Progenitor cell of endocrine pancreas (in vitro differentiated cells): ENCODE results near the gene USP5. TPM values are rescaled to one million over a fixed set of nuclear protein-coding genes. Genes with fewer than 3 reads are reported as not detected.

Experiments
- DNase-seq: peaks from one replicate; pipeline ENCODE4 v3.0.0; 2021; ENCODE audit warnings: low spot score; ENCODE audit not compliant: unreplicated experiment
- H3K27ac Mint-ChIP-seq: 2 replicates; pipeline ENCODE4 v1.8.0; 2021; ENCODE audit warnings: mild to moderate bottlenecking, moderate library complexity, mixed read lengths
- H3K27me3 Mint-ChIP-seq: 2 replicates; pipeline ENCODE4 v1.8.0; 2021; ENCODE audit warnings: mixed read lengths
- H3K36me3 Mint-ChIP-seq: 2 replicates; pipeline ENCODE4 v1.8.0; 2022; ENCODE audit warnings: mixed read lengths; ENCODE audit not compliant: insufficient read depth
- H3K4me1 Mint-ChIP-seq: 2 replicates; pipeline ENCODE4 v1.8.0; 2021; ENCODE audit warnings: low read depth, mixed read lengths
- H3K4me3 Mint-ChIP-seq: 2 replicates; pipeline ENCODE4 v1.8.0; 2021; ENCODE audit warnings: low read depth, mild to moderate bottlenecking, moderate library complexity, mixed read lengths
- H3K9me3 Mint-ChIP-seq: 2 replicates; pipeline ENCODE4 v1.8.0; 2021; ENCODE audit warnings: low read depth, mixed read lengths
- total RNA-seq: library from RNA; stranded (reverse); gene quantifications from 2 replicates; pipeline ENCODE4 v1.2.1, GENCODE V29; 2021
- TF ChIP-seq, protein P1 (sequence below): fragments of 200-600 bp; sonication (generic); IDR thresholded peaks from one replicate; pipeline ENCODE4 v1.5.0; 2021; ENCODE audit warnings: antibody characterized with exemption, mild to moderate bottlenecking; ENCODE audit not compliant: unreplicated experiment

Gene USP5
- total RNA-seq, 1 donor from 2014 or later: 185 TPM

DNA sequence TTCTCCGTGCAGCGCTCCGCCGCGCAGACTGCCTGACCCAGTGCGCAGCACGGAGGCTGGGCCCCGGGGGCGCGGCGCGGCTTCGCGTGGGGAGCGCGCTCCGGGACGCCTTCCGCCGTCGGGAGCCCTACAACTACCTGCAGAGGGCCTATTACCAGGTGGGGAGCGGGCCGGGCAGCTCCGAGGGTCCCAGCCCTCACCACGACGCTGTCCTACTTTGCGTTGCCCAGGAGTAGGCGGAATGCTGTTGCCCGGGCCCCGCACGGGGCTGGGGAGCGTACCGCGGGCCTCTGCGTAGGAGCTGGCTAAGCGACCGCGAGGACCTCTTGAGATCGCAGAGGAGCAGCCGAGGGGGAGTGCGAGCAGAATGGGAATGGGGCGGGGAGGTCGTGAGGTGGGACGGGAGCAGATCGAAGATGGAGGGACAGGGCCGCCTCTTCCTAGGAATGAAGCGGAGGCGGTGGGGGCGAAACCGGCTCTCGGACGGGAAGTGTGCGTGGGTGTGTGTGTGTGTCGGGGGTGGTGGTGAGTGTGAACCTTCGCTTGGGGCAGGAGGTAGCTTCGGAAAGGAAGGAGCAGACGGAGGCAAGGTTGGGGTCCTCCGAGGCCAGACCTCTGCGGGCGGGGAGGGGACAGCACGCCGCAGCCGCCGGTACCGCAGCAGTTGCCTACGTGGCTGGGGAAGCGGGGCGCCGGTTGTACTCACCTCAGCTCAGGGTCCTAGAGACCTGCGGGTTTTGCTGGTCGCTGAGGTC lies 23.0 kb upstream of the USP5 start:
- H3K27ac Mint-ChIP-seq: peak overlapping the region; percentile 89
- peaks cover 33% of the 10 kb centered on the region for H3K27me3 Mint-ChIP-seq
- H3K9me3 Mint-ChIP-seq: no peaks in the 10 kb centered on the region
- H3K4me1 Mint-ChIP-seq: peaks cover 6% of the 10 kb centered on the region
- DNase-seq: no peak
- peak overlapping the region; percentile 87 for H3K4me3 Mint-ChIP-seq
- TF ChIP-seq, protein P1, sequence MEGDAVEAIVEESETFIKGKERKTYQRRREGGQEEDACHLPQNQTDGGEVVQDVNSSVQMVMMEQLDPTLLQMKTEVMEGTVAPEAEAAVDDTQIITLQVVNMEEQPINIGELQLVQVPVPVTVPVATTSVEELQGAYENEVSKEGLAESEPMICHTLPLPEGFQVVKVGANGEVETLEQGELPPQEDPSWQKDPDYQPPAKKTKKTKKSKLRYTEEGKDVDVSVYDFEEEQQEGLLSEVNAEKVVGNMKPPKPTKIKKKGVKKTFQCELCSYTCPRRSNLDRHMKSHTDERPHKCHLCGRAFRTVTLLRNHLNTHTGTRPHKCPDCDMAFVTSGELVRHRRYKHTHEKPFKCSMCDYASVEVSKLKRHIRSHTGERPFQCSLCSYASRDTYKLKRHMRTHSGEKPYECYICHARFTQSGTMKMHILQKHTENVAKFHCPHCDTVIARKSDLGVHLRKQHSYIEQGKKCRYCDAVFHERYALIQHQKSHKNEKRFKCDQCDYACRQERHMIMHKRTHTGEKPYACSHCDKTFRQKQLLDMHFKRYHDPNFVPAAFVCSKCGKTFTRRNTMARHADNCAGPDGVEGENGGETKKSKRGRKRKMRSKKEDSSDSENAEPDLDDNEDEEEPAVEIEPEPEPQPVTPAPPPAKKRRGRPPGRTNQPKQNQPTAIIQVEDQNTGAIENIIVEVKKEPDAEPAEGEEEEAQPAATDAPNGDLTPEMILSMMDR: no peak
- peaks cover 5% of the 10 kb centered on the region for H3K36me3 Mint-ChIP-seq

DNA sequence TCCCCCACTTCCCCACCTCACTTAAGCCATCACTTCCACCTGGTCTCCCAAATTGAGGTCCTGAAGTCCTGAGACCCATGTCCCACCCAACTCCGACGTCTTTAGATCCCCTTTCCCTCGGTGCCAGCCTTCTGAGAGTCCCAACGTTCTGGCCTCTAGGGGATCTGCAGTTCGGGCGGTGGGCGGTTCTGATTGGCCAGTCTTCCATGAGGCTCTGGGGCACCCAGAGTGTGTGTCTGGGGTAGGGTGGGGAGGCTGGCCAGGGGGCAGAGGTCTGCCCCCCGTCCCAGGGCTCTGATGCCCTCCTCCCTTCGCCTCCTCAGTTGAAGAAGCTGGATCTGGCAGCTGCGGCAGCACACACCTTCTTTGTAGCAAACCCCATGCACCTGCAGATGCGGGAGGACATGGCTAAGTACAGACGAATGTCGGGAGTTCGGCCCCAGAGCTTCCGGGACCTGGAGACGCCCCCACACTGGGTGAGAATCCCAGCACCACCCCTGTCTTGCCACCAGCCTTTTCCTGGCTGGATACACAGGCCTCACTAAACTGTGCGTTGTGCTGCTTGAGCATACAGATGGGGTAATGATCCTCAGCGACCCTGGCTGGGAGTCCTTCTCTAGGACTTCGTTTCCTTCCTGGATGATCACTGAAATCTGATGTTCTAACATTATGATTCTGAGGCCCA lies 22.3 kb upstream of the USP5 start:
- H3K9me3 Mint-ChIP-seq: no peaks in the 10 kb centered on the region
- DNase-seq: no peak
- peaks cover 6% of the 10 kb centered on the region for H3K4me1 Mint-ChIP-seq
- peaks cover 7% of the 10 kb centered on the region for H3K36me3 Mint-ChIP-seq
- peaks cover 27% of the 10 kb centered on the region for H3K27me3 Mint-ChIP-seq
- TF ChIP-seq, protein P1: peak; percentile 32
- peak overlapping the region; percentile 89 for H3K27ac Mint-ChIP-seq
- peak overlapping the region; percentile 87 for H3K4me3 Mint-ChIP-seq

DNA sequence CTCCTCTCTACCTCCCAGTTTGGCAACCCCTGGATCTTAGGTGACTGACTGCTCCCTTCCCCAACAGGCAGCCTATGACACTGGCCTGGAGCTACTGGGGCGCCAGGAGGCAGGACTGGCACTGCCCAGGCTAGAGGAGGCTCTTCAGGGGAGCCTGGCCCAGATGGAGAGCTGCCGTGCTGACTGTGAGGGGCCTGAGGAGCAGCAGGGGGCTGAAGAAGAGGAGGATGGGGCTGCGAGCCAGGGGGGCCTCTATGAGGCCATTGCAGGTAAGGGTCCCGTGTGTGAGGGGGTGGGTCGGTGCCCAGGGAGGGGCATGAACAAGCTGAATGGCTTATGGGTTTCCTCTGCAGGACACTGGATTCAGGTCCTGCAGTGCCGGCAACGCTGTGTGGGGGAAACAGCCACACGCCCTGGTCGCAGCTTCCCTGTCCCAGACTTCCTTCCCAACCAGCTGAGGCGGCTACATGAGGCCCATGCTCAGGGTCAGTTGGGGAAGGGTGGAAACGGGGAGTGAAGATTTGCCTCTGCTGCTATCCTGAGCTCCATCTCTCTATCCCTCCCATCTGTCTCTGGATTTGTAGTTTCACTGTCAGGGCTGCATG lies 21.6 kb upstream of the USP5 start:
- H3K27ac Mint-ChIP-seq: no peak overlapping the region
- DNase-seq: no peak
- peaks cover 7% of the 10 kb centered on the region for H3K36me3 Mint-ChIP-seq
- H3K9me3 Mint-ChIP-seq: no peaks in the 10 kb centered on the region
- TF ChIP-seq, protein P1: no peak
- peaks cover 20% of the 10 kb centered on the region for H3K27me3 Mint-ChIP-seq
- H3K4me3 Mint-ChIP-seq: peak overlapping the region; percentile 87
- peaks cover 6% of the 10 kb centered on the region for H3K4me1 Mint-ChIP-seq

DNA sequence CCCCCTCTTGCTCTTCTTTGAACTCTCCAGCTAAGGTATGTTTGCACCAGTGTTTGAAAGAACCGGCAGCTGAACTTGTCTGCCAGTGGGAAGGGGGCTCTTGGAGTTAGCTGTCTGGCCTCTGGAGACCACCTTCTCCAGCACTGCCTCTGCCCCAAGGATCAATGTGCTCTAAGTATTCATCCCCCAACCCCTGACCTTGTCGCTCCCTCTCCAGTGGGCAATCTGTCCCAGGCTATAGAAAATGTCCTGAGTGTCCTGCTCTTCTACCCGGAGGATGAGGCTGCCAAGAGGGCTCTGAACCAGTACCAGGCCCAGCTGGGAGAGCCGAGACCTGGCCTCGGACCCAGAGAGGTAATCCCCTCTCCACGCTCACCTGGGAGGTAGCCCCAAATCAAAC lies 21.0 kb upstream of the USP5 start:
- H3K4me3 Mint-ChIP-seq: peak overlapping the region; percentile 33
- no peak for DNase-seq
- H3K4me1 Mint-ChIP-seq: peaks cover 8% of the 10 kb centered on the region
- TF ChIP-seq, protein P1: no peak
- H3K27me3 Mint-ChIP-seq: peaks cover 14% of the 10 kb centered on the region
- H3K36me3 Mint-ChIP-seq: peaks cover 8% of the 10 kb centered on the region
- H3K27ac Mint-ChIP-seq: no peak overlapping the region
- no peaks in the 10 kb centered on the region for H3K9me3 Mint-ChIP-seq

DNA sequence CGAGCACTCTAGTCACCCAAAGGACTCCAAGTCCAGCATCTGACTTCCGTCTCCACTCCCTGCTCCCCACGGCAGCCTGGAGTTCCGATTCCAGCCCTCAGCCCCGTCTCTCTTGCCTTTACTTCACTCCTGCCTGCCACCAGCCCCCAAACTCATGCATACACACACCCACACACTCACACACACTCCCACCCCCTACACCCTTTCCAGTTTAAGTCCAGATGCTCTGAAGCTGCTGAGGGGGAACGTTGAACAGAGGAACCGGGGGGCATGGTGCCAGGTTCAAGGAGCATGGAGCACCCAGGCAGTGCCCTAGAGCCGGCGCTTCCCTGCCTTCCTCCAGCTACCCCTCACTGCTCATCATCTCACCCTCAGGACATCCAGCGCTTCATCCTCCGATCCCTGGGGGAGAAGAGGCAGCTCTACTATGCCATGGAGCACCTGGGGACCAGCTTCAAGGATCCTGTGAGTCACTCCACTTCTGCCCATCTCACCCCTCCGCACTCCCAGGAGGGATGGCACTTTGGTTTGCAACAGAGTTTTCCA lies 20.4 kb upstream of the USP5 start:
- peaks cover 9% of the 10 kb centered on the region for H3K27me3 Mint-ChIP-seq
- TF ChIP-seq, protein P1: no peak
- peaks cover 8% of the 10 kb centered on the region for H3K4me1 Mint-ChIP-seq
- peaks cover 8% of the 10 kb centered on the region for H3K36me3 Mint-ChIP-seq
- no peak for DNase-seq
- no peak overlapping the region for H3K4me3 Mint-ChIP-seq
- H3K27ac Mint-ChIP-seq: no peak overlapping the region
- no peaks in the 10 kb centered on the region for H3K9me3 Mint-ChIP-seq
